ENCODE results near the gene ZBED6. TPM values are rescaled to one million over a fixed set of nuclear protein-coding genes. Genes with fewer than 3 reads are reported as not detected.

The ZBED6 gene
- polyA plus RNA-seq, 1 of the 3 experiments (the other 2 are of a cell fraction): 2.5 TPM

DNA sequence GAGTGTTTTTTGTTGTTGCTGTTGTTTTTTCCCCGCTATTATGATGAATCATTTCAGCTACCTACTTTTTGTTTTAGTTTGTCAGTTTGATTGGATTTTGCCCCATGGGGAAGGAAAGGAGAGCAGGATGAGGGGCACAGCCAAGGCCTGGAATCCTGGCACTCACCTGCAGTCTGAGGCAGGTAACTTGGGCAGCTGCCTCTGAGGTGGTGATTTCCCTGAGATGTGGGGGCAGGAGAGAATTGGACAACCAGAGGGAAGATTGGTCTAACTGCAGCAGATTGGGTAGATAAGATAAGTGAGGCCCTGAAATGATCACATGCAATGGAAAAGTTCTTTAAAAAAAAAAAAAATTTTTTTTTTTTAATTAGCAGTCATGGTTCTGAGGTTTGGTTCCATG lies 31.9 kb upstream of the ZBED6 start:
- TF ChIP-seq, protein P1, sequence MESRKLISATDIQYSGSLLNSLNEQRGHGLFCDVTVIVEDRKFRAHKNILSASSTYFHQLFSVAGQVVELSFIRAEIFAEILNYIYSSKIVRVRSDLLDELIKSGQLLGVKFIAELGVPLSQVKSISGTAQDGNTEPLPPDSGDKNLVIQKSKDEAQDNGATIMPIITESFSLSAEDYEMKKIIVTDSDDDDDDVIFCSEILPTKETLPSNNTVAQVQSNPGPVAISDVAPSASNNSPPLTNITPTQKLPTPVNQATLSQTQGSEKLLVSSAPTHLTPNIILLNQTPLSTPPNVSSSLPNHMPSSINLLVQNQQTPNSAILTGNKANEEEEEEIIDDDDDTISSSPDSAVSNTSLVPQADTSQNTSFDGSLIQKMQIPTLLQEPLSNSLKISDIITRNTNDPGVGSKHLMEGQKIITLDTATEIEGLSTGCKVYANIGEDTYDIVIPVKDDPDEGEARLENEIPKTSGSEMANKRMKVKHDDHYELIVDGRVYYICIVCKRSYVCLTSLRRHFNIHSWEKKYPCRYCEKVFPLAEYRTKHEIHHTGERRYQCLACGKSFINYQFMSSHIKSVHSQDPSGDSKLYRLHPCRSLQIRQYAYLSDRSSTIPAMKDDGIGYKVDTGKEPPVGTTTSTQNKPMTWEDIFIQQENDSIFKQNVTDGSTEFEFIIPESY (IDR thresholded peaks at IDR 0.05; ENCODE audit: borderline replicate concordance, low read depth): no peak
- TF ChIP-seq, protein P2, sequence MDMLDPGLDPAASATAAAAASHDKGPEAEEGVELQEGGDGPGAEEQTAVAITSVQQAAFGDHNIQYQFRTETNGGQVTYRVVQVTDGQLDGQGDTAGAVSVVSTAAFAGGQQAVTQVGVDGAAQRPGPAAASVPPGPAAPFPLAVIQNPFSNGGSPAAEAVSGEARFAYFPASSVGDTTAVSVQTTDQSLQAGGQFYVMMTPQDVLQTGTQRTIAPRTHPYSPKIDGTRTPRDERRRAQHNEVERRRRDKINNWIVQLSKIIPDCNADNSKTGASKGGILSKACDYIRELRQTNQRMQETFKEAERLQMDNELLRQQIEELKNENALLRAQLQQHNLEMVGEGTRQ (IDR thresholded peaks at IDR 0.05; ENCODE audit: borderline replicate concordance, low read depth, low read length): no peak
- TF ChIP-seq, protein P3, sequence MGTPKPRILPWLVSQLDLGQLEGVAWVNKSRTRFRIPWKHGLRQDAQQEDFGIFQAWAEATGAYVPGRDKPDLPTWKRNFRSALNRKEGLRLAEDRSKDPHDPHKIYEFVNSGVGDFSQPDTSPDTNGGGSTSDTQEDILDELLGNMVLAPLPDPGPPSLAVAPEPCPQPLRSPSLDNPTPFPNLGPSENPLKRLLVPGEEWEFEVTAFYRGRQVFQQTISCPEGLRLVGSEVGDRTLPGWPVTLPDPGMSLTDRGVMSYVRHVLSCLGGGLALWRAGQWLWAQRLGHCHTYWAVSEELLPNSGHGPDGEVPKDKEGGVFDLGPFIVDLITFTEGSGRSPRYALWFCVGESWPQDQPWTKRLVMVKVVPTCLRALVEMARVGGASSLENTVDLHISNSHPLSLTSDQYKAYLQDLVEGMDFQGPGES (IDR thresholded peaks at IDR 0.05; ENCODE audit: low read depth, low read length): no peak
- TF ChIP-seq FOSL2 (IDR thresholded peaks at IDR 0.05; ENCODE audit: borderline replicate concordance, low read depth): no peak
- H3K9me3 ChIP-seq: no peaks in the 10 kb centered on the region
- H3K9ac ChIP-seq: no peak overlapping the region
- H3K4me3 ChIP-seq (ENCODE audit: low read depth in 2 of 2, low read length in 1 of 2): no peak overlapping the region
- H2AFZ ChIP-seq (ENCODE audit: low read depth): no peak overlapping the region
- H4K20me1 ChIP-seq (ENCODE audit: insufficient read depth): no peaks in the 10 kb centered on the region
- H3K4me2 ChIP-seq: no peak overlapping the region
- H3K36me3 ChIP-seq (replicated peaks in 1 of 2; ENCODE audit: control insufficient read depth in 1 of 2, insufficient read depth in 2 of 2, low read length in 1 of 2): no peaks in the 10 kb centered on the region
- no peaks in the 10 kb centered on the region for H3K4me1 ChIP-seq (ENCODE audit: control insufficient read depth in 1 of 2, insufficient read depth in 2 of 2, low read depth in 1 of 2, low read length in 1 of 2)
- no peaks in the 10 kb centered on the region for H3K27me3 ChIP-seq (ENCODE audit: insufficient read depth)
- ChIA-PET POLR2A (no interaction called here), CTCF (interaction anchor here (1.1 kb wide), 2 partner anchors 22 to 138 kb away, joined by 3 read pairs; no protein-coding TSS in a partner anchor)
- no peaks in the 10 kb centered on the region for H3F3A ChIP-seq (replicated peaks; ENCODE audit: insufficient read depth)
- H3K27ac ChIP-seq (ENCODE audit: low read depth in 2 of 2, low read length in 1 of 2): no peak overlapping the region
- H3K9me2 ChIP-seq: no peaks in the 10 kb centered on the region
- DNase-seq: no peak
- WGBS (ENCODE audit: low lambda C conversion rate): 100% methylated on average over 1 of the region's 1 CpG
- H3K79me2 ChIP-seq (ENCODE audit: insufficient read depth): no peaks in the 10 kb centered on the region

- no peaks in the 10 kb centered on the region for H3K36me3 ChIP-seq (replicated peaks in 1 of 2; ENCODE audit: control insufficient read depth in 1 of 2, insufficient read depth in 2 of 2, low read length in 1 of 2)
- H4K20me1 ChIP-seq (ENCODE audit: insufficient read depth): no peaks in the 10 kb centered on the region
- CTCF ChIA-PET: interaction anchor here (1.0 to 1.8 kb wide), 4 partner anchors 11 to 139 kb away, joined by 3 to 4 read pairs (median 3); no protein-coding TSS in a partner anchor
- H3K4me2 ChIP-seq: no peak overlapping the region
- H3F3A ChIP-seq (replicated peaks; ENCODE audit: insufficient read depth): no peaks in the 10 kb centered on the region
- peaks cover under 1 to 7% of the 10 kb centered on the region in 2 experiments; a peak in 2 of 4 replicates for H3K4me1 ChIP-seq (ENCODE audit: control insufficient read depth in 1 of 2, insufficient read depth in 2 of 2, low read depth in 1 of 2, low read length in 1 of 2)
- no peak for DNase-seq
- H3K9me2 ChIP-seq: no peaks in the 10 kb centered on the region
- no peaks in the 10 kb centered on the region for H3K27me3 ChIP-seq (ENCODE audit: insufficient read depth)
- H3K27ac ChIP-seq (ENCODE audit: low read depth in 2 of 2, low read length in 1 of 2): no peak overlapping the region
- H3K9me3 ChIP-seq: no peaks in the 10 kb centered on the region
- no peak overlapping the region for H3K4me3 ChIP-seq (ENCODE audit: low read depth in 2 of 2, low read length in 1 of 2)
- no peaks in the 10 kb centered on the region for H3K79me2 ChIP-seq (ENCODE audit: insufficient read depth)
- POLR2A ChIA-PET: no interaction called here
- no peak for TF ChIP-seq NFIC (IDR thresholded peaks at IDR 0.05; ENCODE audit: borderline replicate concordance)
- TF ChIP-seq MEF2A (IDR thresholded peaks at IDR 0.05; ENCODE audit: borderline replicate concordance, low read depth): no peak
- no peak for TF ChIP-seq CHD2 (IDR thresholded peaks at IDR 0.05; ENCODE audit: low read length, partially characterized antibody)
- no peak for TF ChIP-seq POLR2AphosphoS5 (IDR thresholded peaks at IDR 0.05; ENCODE audit: low read depth, low read length)
- TF ChIP-seq, protein P3 (IDR thresholded peaks at IDR 0.05; ENCODE audit: low read depth, low read length): no peak
- TF ChIP-seq, protein P1 (IDR thresholded peaks at IDR 0.05; ENCODE audit: borderline replicate concordance, low read depth): no peak
- TF ChIP-seq SIN3A (IDR thresholded peaks at IDR 0.05; ENCODE audit: borderline replicate concordance, low read depth, low read length): no peak
- no peak for TF ChIP-seq TCF12 (IDR thresholded peaks at IDR 0.05)
- TF ChIP-seq FOSL2 (IDR thresholded peaks at IDR 0.05; ENCODE audit: borderline replicate concordance, low read depth): no peak
- 56% methylated on average over 3 of the region's 3 CpGs for WGBS (ENCODE audit: low lambda C conversion rate)
- no peak overlapping the region for H2AFZ ChIP-seq (ENCODE audit: low read depth)
- no peak overlapping the region for H3K9ac ChIP-seq
Measured at GRCh38 chr1:203764105-203765028, 31.1 kb upstream of the ZBED6 start.

Data from SK-N-SH (cell line).